DMS114 treated with DMSO at 0.1 percent for 48 hours (cell line): Measurements from ENCODE around the gene BMP2K.

Experiments used
- DNase-seq: peaks from one replicate; lab custom pipeline; 2025; ENCODE audit not compliant: unreplicated experiment; lab: John Stamatoyannopoulos, UW

Gene BMP2K

DNA sequence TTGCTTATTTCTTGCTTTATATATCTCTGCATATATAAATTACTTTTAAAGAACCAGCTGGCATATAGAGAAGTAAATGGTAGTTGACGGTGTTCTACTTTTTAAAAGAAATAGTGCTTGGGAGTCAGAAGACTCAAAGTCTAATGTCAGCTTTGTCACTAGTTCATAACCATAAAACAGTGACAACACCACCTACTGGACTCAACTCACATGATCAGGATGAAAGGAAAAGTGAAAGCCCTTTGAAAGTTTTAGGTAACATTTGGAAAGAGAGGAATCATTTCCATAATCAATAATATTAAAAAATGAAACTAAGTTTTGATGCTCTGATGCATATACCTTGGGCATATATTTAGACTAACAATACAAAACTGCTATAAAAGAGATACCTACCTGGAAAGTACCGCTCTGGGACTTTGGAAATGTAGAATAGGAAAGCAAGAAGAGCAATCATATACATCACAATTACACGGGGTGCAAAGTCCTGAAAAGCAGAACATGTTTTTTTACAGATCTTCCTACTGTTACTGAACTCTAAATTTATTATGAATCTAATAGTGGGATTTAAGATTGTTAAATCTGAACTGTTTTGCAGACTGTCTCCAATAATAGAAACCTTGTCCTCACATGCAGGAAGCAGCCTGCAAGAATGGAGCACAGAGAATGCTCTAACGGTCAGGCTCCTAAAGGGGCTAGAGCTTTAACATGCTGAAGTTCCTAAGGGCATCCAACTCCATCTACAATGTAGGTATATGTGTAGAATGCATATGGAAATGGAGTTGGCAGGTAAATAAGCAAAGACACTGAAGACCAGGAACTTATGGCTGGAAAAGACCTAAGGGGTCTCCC lies 147.5 kb downstream of the BMP2K start:
- no peak for DNase-seq

DNA sequence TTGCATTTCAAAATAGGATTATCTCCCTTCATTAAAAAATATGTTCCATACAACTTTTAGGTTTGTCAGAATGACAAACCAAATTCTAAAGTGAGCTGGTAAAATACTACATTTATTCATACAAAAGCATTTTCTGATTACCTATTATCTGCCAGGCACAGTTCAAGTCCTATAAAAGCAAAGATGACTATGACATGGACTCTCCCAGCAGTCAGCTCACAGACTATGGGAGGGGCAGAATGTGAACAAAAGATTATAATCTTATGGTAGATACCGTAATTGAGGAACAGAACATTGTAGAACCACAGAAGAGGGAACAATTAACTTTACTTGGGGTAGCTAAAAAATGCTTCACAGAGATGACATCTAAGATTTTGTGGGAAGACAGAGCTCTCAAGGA lies 150.7 kb downstream of the BMP2K start:
- no peak for DNase-seq

DNA sequence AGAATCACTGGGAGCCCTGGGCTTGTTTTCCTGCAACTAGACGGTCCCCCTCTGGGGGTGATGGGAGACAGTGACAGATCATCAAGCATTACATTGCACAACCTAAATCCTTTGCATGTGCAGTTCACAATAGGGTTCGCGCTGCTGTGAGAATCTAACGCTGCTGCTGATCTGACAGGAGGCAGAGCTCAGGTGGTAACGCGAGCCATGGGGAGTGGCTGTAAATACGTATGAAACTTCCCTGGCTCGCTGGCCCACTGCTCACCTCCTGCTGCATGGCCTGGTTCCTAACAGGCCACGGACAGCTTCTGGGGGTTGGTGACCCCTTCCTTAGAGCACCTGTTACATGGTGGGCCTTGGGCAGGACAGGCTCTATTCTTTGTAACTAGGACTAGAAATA lies 152.7 kb downstream of the BMP2K start:
- no peak for DNase-seq

DNA sequence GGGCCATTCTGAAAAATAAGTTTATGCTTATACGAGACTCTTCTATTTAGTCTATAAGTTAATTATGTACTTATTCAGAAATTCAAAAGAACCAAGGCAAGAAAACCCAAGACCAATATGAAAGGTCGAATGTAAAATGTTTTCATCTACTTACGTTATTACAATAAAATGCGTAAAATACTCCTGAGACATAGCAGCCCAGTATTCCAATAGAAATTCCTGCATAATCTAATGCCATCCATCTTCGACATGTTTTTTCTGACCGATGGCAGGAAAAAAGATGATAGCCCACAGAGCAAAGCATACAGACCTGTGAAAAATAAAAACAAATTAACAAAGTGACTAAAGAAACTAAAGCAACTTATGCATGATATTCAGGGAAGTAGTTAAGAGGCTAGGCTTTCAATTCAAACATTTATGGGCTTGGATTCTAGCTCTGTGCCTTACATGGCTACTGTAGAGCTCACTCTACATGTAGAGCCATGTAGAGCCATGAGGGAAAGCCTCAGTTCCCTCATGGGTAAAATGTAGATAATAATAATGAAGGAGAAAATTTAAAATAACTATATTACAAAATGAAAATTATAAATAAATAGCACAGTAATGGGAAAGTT lies 154.0 kb downstream of the BMP2K start:
- no peak for DNase-seq

DNA sequence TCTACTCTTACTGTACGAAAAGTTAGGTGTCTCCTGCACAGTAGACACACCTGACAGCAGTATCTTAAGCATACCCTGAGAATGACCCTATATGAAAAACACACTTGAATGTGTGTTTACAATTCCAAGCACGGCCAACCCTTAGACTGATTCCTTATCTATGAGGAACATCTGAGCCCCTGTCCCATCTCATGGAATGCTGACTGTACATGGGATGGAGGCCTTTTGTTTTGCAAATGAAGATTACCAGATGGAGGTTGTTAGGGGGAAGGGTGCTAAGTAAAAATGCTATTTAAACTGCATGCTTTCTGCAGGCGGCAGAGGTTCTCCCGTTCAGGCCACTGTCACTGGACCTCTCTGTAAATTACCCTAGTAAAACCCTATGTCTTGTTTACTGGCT lies 160.8 kb downstream of the BMP2K start:
- DNase-seq = no peak

DNA sequence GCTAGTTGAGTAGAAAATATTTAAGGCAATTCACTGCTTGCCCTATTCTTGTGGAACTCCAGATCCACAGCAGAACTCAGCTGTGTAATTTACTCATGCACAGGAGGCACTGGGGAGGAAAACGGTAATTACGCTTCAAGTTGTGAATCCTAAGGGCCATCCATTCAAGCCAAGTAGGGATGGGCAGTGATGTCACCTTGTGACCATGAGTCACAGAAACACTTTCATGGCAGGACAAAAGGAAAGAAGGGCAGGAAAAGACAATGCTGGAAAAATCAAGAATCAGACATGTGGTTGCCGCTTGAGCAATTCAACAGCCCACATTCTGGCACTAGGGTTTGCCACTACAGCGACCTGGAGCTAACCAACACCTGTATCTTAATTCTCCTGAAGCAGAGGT lies 161.7 kb downstream of the BMP2K start:
- no peak for DNase-seq

DNA sequence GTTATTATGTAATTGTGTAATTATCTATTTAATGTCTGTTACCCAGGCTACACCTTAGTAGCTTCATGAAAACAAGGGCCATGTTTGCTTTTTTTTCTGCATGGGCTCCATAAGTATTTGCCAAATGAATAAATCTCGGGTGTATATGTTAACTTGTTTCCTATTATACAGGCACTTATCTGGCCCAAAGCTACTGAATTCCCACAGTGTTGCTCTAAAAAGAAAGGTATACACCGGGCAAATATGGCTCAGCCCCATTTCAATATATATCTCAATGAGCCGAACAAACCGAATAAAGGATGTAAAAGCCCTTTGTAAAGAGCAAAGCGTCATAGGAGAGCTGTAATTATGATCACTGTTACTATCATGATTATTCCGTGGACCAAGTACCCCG lies 162.3 kb downstream of the BMP2K start:
- DNase-seq = no peak

DNA sequence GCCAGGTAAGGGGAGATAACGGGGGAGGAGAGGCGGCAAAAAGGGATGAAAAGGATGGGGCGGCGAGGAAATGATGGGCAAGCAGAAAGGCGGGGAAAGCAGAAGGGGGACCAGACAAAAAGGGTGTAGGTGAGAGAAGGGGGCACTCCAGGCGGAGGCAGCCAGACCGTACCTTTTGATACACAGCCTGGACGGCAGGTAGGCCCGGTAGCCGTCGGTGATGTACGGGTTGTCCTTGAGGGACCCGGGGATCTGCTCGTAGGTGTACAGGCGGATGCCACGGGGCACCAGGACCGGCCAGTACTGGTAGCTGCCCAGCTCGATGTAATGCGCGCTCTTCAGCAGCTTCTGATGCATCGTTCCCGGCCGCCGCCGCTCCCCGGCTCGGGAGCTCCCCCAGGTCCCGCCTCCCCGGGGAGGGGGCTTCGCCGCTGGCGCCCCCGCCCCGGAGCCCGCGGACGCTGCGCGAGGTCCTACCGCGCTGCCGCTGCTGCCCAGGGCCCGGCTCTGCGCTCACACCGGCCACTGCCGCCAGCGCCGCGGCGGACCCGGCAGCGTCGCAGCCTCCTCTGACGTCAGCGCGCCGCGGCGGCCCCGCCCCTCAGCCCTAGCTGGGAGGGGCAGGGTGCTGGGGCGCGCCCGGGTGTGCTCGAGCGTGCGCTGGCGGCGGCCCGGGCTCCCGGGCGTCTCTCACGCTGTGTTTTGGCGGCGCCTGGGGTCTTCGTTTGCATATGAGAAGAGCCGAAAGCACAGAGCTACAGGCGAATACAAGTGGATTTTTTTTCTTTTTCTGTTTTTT lies 162.9 kb downstream of the BMP2K start, which contains the start of gene PAQR3:
Gene PAQR3, minus strand, starts transcription at position 571 of the 799 bp plus-strand sequence. Its CDS starts 214 bp downstream, at position 357.
- DNase-seq = peak; percentile 9

DNA sequence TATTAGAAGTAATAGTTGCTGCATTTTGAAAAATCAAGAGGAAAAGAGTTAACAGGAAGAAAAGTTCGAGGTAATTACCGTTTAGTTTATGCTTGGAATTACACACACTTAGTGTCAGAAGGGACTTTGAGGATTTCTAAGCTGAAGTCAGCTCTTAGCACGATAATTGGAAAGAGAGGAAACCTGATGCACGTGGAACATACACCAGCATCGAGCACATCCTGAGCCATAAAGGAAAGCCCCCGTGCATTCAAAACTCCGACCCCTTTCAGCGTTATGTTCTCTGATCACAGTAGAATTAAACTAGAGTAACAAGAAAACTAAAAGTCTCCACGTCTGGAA lies 163.5 kb downstream of the BMP2K start:
- no peak for DNase-seq

DNA sequence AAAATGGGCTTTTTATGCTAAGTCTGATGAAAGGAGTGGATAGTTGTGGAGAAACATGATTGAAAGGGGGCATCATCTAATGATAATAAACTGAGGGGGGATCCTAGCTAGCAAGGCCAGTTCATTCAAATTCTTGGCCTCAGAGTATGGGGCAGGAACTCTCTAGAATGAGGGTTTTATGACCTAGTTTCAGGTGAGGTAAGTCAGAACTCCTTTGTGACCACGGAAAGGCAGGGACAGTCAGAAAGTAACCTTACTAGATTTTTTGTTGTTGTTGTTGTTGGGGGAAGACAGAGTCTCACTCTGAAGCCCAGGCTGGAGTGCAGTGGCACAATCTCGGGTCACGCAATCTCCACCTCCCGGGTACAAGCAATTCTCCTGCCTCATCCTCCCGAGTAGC lies 164.6 kb downstream of the BMP2K start:
- no peak for DNase-seq

DNA sequence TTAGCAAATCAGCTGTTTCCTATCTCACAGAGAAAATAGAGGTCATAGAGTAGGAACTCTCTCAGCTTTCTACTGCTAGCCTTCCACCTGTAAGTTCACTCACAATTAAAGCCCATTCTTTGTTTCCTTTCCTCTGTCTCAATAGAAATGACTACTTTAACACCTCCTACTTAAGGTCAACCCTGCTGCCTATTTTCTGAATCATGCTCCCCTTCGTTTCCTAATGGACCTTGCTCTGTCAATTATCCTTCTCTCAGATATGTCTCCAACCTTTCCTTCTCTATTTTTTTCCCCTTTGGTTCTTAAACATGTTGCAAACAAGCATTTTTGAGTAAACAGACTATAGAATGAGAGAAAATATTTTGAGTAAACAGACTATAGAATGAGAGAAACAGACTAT lies 168.2 kb downstream of the BMP2K start:
- no peak for DNase-seq

DNA sequence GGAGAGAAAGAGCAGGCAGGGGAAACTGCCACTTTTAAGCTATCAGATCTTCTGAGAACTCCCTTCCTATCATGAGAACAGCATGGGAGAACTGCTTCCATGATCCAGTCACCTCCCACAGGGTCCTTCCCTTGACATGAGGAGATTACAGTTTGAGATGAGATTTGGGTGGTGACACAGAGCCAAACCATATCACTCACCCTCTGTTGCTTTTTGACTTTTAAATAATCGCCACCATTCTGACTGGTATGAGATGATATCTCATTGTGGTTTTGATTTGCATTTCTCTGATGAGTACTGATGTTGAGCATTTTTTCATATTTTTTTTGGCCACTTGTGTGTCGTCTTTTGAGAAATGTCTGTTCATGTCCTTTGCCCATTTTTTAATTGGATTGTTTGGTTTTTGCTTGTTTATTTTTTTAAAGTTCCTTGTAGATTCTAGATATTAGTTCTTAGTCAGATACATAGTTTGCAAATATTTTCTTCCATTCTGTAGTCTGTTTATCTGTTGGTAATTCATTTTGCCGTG lies 169.6 kb downstream of the BMP2K start:
- no peak for DNase-seq

DNA sequence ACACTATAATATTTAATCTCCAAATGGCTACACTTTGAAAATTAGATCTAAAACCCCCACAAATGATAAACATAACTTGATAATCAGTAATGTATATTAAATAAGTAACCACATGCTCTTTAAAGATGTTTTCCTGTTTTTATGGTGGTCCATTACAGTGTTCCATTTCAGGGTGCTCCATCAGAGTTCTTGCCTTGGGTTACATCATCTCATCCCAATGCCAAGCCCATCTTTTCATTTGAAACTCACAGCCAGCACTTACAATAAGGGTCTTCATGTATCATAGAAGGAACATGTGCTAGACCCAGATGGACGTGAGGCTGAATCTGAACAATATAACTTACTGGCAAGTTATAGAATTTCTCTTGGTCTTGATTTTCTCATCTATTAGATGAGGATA lies 173.6 kb downstream of the BMP2K start:
- no peak for DNase-seq

DNA sequence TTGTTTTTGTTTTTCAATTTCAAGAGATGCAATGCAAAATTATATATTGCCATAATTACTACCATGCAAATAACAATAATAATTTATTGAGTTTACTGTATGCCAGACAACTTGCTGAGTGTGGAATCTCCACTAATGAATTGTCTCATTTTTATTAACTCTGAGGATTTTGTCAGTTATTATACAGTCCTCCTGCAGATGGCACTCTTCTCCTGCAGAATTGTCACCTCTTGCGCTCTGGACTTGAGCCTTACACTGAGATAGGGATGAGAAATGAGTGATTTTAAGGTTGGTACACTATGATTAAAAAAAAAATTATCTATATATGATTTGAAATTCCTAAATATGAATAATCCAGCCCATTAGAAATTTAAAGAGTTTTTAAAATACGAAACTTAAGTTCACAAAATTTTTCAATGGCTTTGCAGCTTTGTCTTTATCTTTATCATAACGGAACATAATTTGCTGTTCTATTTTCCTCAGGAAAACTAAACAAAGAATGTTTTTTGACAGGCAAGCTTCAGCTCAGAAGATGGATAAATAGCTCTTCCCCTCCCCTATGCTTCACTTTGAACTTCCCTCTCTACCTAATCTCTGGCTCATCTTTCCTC lies 175.8 kb downstream of the BMP2K start:
- no peak for DNase-seq

DNA sequence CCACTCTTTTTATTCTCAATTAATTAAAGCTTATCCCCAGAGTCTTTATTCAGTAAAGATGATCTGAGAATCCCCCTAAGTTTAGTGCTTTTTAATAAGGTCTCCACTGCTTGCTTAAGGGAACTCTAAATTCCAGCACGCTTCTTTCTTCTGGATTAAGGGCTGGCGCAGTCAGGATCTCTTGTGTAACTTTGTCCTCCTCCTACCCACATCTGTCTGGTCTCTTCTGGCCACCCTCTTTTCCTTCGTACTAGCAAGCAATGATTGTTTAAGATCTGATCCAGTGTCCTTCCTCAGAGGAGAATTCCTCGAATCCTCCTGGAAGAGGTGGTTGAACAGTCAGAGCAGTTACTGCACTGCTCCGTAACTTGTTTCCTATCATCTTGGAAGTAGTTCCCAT lies 177.1 kb downstream of the BMP2K start:
- DNase-seq = no peak

DNA sequence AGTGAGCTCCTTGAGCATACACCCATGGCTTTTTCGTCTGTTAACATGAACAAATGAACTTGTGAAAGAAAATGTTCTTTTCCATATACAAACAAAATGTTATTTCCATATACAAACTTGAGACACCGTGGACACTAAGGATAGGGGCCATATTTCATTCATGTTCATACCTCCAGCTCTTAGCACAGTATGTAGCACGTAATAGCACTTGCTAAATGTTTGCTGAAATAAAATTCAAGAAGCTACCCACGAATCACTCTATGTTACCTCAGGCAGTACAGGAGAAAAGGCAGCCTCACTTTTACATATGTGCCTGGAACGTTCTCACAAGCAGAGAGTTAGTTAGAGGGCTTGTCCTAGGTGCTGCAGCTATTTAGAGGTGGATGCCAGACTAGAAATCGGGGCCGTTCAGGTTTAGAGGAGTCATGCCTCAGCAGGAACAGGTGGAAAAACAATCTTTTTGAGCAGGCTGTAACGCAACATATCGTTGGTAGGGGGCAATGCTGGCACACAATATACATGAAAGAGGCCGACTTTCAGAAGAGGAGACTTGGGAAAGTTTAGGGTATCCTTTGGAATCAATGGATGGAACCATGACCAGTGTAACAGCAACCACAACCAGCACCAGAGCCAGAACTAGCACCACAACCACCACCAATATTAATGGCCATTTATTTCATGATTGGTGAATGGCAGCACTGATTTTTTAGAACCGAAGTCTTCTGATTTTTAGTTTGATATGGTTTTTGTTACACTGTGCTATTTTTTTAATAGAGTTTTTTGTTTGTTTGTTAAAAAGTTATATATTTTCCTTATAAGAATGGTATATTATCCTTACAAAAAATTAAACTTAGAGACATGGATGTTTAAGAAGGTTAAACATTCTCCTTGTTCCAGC lies 177.9 kb downstream of the BMP2K start:
- no peak for DNase-seq

DNA sequence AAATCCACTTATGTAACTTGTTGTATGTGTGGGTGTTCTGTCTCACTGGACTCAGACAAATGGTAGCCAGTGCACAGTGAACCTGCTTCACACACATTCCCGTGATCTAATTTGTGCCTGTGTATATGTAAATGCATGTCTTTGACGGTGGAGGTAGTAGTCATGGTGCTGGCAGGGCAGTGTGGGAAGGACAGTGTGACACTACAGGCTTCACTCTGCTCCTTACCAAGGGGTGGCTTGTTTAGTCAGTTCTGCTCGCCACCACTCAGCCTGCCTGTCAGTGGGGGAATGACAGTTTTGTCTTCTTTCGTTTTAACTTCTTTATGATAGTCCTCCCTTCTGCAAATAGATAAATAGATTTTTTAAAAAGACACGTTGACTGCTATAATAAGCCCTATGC lies 180.8 kb downstream of the BMP2K start:
- no peak for DNase-seq

DNA sequence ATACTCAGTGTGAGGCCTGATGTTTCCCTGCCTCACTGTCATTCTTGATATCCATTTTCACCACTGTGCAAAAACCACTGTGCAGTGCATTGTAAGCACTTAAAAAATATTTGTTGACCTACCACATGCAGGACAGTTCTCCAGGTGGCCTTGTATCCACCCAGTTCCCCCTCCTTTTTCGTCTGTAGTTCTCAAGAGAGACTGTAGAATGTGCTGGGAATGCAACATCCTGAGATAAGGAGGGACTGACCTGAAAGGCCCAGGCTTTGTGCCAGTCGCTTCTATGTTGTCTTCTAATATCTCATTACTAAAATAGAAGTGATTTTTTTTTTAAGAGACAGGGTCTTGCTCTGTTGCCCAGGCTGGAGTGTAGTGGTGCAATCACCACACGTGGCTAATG lies 184.8 kb downstream of the BMP2K start:
- DNase-seq = no peak
